ENCODE data around the gene ROBO3. TPM values are rescaled to one million over a fixed set of nuclear protein-coding genes. Genes with fewer than 3 reads are reported as not detected.

The ROBO3 gene
- total RNA-seq, 1 experiment from 2014 or later: 30.7 TPM

- Histone ChIP-seq H3K36me3 (ENCODE audit: control insufficient read depth in 1 of 2, insufficient read depth in 2 of 2, low read length in 2 of 2) (no peaks in the 10 kb centered on the region), H3K4me1 (ENCODE audit: control insufficient read depth in 1 of 2, insufficient read depth in 2 of 2, low read length in 2 of 2) (peaks cover 4 to 31% of the 10 kb centered on the region in 2 experiments), H3K9me2 (ENCODE audit: insufficient read depth) (no peaks in the 10 kb centered on the region), H3K9me3 (ENCODE audit: control insufficient read depth in 1 of 2, insufficient read depth in 1 of 2, low read depth in 1 of 2, low read length in 2 of 2) (no peaks in the 10 kb centered on the region), H4K20me1 (ENCODE audit: insufficient read depth) (no peaks in the 10 kb centered on the region), H2AFZ (ENCODE audit: low read depth, low read length, poor library complexity, severe bottlenecking) (no peak overlapping the region), H3K4me3 (replicated peaks in 1 of 2; ENCODE audit: low read depth in 1 of 2, low read length in 2 of 2) (no peak overlapping the region), H3K9ac (ENCODE audit: low read length) (no peak overlapping the region), H3K4me2 (ENCODE audit: low read length) (no peak overlapping the region), H3K27ac (ENCODE audit: low read depth, low read length) (no peak overlapping the region), H3K27me3 (ENCODE audit: insufficient read depth, low read length) (no peaks in the 10 kb centered on the region), H3K79me2 (ENCODE audit: insufficient read depth, low read length) (no peaks in the 10 kb centered on the region)
- DNase-seq (ENCODE audit: low read depth, low spot score): no peak
- POLR2A ChIA-PET: no interaction called here
- no peak for TF ChIP-seq YY1 (IDR thresholded peaks at IDR 0.05; ENCODE audit: extremely low read depth, insufficient replicate concordance, low read depth, low read length)
- TF ChIP-seq ZNF274 (IDR thresholded peaks at IDR 0.05; ENCODE audit: low read depth, low read length): no peak
- no peak for TF ChIP-seq FOSL1 (IDR thresholded peaks at IDR 0.05; ENCODE audit: low read depth)
- TF ChIP-seq SIN3A (IDR thresholded peaks at IDR 0.05; ENCODE audit: low read depth): no peak
- no peak for TF ChIP-seq SRF (IDR thresholded peaks at IDR 0.05; ENCODE audit: low read depth)
- TF ChIP-seq EGR1 (IDR thresholded peaks at IDR 0.05; ENCODE audit: low read depth): no peak
- TF ChIP-seq, protein P1, sequence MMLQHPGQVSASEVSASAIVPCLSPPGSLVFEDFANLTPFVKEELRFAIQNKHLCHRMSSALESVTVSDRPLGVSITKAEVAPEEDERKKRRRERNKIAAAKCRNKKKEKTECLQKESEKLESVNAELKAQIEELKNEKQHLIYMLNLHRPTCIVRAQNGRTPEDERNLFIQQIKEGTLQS (IDR thresholded peaks at IDR 0.05): no peak
- TF ChIP-seq, protein P2, sequence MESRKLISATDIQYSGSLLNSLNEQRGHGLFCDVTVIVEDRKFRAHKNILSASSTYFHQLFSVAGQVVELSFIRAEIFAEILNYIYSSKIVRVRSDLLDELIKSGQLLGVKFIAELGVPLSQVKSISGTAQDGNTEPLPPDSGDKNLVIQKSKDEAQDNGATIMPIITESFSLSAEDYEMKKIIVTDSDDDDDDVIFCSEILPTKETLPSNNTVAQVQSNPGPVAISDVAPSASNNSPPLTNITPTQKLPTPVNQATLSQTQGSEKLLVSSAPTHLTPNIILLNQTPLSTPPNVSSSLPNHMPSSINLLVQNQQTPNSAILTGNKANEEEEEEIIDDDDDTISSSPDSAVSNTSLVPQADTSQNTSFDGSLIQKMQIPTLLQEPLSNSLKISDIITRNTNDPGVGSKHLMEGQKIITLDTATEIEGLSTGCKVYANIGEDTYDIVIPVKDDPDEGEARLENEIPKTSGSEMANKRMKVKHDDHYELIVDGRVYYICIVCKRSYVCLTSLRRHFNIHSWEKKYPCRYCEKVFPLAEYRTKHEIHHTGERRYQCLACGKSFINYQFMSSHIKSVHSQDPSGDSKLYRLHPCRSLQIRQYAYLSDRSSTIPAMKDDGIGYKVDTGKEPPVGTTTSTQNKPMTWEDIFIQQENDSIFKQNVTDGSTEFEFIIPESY (IDR thresholded peaks at IDR 0.05; ENCODE audit: extremely low read depth, insufficient replicate concordance, low read length): no peak
- TF ChIP-seq EZH2 (IDR thresholded peaks at IDR 0.05): no peak
- TF ChIP-seq TCF7L2 (IDR thresholded peaks at IDR 0.05; ENCODE audit: borderline replicate concordance, extremely low read depth, insufficient read depth, insufficient read length): no peak
- CTCF ChIA-PET: no interaction called here
- no peak for ATAC-seq
- BruUV-seq (replicated peaks): no TSS peak
- intact Hi-C loops (cut with micrococcal nuclease): no loop called here
- RAD21 ChIA-PET (ENCODE audit: low non-redundant PET in 1 of 2, low total read pairs in 2 of 2, uncharacterized antibody in 2 of 2, unreplicated experiment in 2 of 2): no interaction called here
Observed at GRCh38 chr11:124895471-124895971, 30.3 kb downstream of the ROBO3 start.
